B cell (primary cell): ENCODE results near the gene LRRC8A.

ENCODE experiments used
- EZH2 ChIP-seq: IDR thresholded peaks from 2 replicates; pipeline ENCODE4 v1.6.1; 2012; ENCODE audit warnings: borderline replicate concordance, low read depth, mild to moderate bottlenecking, moderate library complexity, low read length; ENCODE audit not compliant: insufficient read depth, poor library complexity, severe bottlenecking
- TF ChIP-seq, protein P1 (sequence below): fragments of 200-600 bp; IDR thresholded peaks from one replicate; pipeline ENCODE4 v1.8.0; 2022; ENCODE audit warnings: antibody characterized with exemption, mild to moderate bottlenecking

DNA sequence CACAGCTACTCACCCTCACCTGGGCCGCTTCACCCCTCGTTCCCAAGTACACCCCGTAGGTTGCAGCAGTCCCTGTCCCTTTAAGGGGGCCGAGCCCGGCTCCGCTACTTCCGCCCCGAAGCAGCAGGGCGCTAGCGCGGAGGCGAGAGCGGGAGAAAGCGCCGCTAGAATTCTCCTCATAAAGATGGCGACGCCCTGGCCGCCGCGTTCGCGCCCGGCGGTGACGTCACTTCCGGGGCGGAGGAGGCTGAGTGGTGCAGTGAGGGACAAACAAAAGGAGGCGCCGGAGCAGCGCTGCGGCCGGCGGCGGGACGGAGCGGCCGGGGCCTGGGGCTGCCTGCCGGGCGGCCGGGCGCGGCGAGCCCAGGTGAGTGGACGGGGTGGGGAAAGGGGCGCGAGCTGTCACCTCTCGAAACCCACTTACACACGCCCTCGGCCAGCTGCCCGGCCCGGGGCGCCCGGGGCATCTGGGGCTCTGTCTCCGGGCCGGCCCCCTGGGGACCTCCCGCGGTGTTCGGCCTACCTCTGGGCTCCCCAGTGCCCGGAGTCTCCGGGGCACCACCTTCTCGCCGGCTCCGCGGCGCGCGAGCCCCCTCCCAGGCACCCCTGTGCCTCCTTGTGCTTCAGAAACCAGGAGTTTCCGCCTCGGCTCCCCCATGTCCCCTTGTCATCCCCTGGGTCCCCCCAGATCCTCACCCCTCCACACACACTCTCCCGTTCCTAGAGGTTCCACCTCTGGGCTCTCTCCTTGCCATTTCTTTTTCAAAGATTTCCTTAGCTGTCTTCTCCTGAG is at the start of gene LRRC8A, which contains the start of gene KYAT1:
- TF ChIP-seq, protein P1, sequence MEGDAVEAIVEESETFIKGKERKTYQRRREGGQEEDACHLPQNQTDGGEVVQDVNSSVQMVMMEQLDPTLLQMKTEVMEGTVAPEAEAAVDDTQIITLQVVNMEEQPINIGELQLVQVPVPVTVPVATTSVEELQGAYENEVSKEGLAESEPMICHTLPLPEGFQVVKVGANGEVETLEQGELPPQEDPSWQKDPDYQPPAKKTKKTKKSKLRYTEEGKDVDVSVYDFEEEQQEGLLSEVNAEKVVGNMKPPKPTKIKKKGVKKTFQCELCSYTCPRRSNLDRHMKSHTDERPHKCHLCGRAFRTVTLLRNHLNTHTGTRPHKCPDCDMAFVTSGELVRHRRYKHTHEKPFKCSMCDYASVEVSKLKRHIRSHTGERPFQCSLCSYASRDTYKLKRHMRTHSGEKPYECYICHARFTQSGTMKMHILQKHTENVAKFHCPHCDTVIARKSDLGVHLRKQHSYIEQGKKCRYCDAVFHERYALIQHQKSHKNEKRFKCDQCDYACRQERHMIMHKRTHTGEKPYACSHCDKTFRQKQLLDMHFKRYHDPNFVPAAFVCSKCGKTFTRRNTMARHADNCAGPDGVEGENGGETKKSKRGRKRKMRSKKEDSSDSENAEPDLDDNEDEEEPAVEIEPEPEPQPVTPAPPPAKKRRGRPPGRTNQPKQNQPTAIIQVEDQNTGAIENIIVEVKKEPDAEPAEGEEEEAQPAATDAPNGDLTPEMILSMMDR: peak; percentile 26
- no peak for TF ChIP-seq EZH2
